IMR-90 (cell line): Measurements from ENCODE around the gene N4BP2.

Experiments used
- BHLHE40 ChIP-seq: fragments of 150-350 bp; IDR thresholded peaks from 2 replicates; pipeline ENCODE4 v1.6.1; 2016; ENCODE audit warnings: mild to moderate bottlenecking, low read depth, low read length
- CEBPB ChIP-seq: IDR thresholded peaks from 2 replicates; pipeline ENCODE4 v1.6.1; 2012; ENCODE audit warnings: low read depth, low read length, improper control_type of control experiment
- TF ChIP-seq, protein P1 (sequence below): conservative IDR thresholded peaks from 2 replicates; pipeline ENCODE4 v1.5.1; 2012; ENCODE audit warnings: mild to moderate bottlenecking, low read depth, low read length, improper control_type of control experiment

- TF ChIP-seq, protein P1, sequence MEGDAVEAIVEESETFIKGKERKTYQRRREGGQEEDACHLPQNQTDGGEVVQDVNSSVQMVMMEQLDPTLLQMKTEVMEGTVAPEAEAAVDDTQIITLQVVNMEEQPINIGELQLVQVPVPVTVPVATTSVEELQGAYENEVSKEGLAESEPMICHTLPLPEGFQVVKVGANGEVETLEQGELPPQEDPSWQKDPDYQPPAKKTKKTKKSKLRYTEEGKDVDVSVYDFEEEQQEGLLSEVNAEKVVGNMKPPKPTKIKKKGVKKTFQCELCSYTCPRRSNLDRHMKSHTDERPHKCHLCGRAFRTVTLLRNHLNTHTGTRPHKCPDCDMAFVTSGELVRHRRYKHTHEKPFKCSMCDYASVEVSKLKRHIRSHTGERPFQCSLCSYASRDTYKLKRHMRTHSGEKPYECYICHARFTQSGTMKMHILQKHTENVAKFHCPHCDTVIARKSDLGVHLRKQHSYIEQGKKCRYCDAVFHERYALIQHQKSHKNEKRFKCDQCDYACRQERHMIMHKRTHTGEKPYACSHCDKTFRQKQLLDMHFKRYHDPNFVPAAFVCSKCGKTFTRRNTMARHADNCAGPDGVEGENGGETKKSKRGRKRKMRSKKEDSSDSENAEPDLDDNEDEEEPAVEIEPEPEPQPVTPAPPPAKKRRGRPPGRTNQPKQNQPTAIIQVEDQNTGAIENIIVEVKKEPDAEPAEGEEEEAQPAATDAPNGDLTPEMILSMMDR = no peak
- TF ChIP-seq CEBPB = no peak
- no peak for TF ChIP-seq BHLHE40
These were observed 141.4 kb downstream of the N4BP2 start for GRCh38 chr4:40197879-40198689.
